GM18505 (cell line): ENCODE measurements around the gene GPX2.

Source experiments
- ATAC-seq: cut with Tn5 transposase; IDR thresholded peaks from one replicate; pipeline ENCODE4 v1.9.1; 2021; ENCODE audit not compliant: unreplicated experiment
- POLR2A ChIP-seq: IDR thresholded peaks from 4 replicates; pipeline ENCODE4 v1.6.1; 2011; ENCODE audit warnings: borderline replicate concordance; ENCODE audit not compliant: insufficient read depth, insufficient read length; ENCODE audit errors: extremely low read depth

GPX2 gene

DNA sequence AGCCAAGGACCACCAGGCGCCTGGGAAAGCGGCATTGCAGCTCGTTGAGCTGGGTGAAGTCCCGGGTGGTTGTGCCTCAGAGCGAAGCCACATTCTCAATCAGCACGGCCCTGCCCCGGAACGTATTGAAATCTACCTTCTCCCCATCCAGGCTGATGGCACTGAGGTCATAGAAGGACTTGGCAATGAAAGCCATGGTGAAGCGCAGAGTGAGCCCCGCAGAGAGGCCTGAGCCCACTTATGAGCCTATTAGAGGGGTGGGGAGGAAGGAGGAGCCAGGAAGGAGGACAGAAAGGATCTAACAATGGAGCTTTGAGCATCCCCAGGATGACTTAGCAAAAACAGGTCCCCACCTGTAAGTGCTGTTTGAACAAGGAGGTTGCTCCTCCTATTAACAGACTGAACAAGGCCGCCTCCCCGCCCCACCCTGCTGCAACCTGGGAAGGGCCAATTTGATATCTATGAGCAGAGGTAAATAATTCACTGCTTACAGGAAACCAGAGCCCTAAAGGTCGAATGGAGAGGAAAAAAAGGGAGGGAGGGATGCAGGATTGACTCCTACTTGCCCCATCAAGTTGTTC is at the start of gene GPX2:
Gene GPX2 (minus strand): TSS at position 215 of the 581 bp plus-strand sequence. CDS start 19 bp downstream, at position 196.
- no peak for TF ChIP-seq POLR2A
- ATAC-seq, result no peak

GRCh38 chr14:64990939-64991338 is 48.4 kb upstream of the GPX2 start:
- TF ChIP-seq POLR2A, result no peak
- ATAC-seq, result no peak

DNA sequence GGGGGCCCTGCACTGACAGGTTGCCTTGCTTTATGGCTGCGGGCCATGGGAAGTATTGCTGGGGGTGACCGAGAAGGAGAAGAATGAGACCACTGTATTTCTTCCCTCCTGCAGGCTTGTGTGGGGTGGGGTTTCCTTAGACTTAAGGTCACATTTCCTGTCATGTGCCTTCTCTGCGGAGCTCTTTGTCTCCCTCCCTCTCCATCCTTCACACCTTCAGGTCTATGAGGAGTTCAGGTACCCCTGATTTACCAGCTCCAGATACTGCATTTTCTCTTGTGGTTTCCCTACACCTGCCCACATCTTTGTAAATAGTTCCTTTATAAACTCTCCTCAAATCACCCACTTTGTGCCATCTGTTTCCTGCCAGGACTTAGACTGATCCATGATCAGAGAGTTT is 47.8 kb upstream of the GPX2 start:
- ATAC-seq, result no peak
- no peak for TF ChIP-seq POLR2A

GRCh38 chr14:64987438-64987767 is 44.9 kb upstream of the GPX2 start:
- no peak for ATAC-seq
- TF ChIP-seq POLR2A, result no peak

DNA sequence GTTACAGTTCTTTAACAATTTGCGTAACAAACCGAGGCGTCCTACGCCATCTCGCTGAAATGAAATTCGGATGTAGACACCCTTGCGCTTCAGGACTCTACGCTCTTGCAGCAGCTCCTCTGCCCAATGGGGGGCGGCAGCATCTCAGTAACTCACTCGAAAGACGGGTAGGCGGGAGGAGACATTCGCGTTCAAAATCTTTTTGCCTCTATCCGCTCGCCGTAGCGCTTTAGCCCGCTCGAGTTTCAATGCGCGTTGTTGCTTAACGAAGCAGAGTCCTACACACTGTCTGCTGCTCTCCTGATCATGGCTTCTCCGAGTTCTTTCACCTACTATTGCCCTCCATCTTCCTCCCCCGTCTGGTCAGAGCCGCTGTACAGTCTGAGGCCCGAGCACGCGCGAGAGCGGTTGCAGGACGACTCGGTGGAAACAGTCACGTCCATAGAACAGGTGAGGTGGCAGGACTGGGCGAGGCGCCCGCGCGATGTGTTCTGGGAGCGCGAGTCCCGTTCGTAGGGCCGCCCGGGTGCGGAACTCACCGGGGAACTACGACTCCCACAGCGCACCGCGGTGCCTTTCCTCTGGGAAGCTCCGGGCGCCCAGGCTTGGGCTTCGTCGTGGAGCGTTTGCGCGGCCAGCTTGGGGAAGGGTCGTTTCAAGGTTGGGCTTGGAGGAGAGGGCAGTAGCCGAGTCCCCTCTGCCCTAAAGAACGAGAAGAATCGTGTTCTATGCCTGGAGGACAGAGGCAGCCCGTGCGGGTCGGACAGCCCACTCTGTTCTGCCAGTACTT is 44.3 kb upstream of the GPX2 start, which contains the start of gene FNTB:
Gene FNTB (plus strand): TSS at position 248 of the 790 bp plus-strand sequence. CDS start 59 bp downstream, at position 307.
- peak; percentile 61 for TF ChIP-seq POLR2A
- peak; percentile 92 for ATAC-seq

DNA sequence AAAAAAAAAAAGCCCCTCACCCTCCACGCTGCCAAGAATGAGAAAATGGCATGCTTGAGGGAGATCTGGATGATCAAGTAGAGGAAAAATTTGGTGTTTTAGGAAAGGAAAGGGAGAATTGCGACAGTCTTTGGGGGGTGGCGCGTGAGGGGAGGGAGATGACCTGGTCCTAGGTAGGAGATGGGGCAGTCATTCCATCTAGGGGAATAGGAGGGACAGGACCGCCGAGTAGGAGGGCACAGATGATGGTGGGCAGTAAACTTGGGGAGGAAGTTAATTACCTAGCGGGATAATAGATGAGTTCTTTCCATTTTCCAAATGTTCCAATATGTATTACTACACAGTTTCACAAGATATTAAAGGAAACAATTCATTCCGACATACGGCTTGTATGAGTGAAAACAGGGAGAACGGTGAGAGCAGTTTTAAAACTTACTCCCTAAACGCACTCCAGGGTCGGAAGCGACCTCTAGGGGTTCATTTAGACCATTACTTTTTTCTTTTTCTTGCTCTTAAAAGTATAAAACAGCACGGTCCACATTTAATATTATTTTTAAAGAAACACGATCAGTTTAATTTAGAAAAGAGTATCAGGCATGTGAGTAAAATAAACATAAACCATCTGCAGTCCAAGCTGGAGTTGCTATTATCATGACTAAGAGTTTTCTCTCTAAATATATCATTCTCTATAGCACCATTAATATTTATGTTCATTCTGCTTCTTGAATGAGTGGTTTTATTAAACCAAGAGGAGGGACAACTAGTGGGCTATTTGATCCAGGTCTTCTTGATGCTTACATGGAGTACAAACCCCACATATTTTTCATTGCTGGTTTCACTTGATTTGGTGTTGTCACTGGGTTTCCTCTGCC is 41.1 kb upstream of the GPX2 start:
- ATAC-seq, result no peak
- no peak for TF ChIP-seq POLR2A

DNA sequence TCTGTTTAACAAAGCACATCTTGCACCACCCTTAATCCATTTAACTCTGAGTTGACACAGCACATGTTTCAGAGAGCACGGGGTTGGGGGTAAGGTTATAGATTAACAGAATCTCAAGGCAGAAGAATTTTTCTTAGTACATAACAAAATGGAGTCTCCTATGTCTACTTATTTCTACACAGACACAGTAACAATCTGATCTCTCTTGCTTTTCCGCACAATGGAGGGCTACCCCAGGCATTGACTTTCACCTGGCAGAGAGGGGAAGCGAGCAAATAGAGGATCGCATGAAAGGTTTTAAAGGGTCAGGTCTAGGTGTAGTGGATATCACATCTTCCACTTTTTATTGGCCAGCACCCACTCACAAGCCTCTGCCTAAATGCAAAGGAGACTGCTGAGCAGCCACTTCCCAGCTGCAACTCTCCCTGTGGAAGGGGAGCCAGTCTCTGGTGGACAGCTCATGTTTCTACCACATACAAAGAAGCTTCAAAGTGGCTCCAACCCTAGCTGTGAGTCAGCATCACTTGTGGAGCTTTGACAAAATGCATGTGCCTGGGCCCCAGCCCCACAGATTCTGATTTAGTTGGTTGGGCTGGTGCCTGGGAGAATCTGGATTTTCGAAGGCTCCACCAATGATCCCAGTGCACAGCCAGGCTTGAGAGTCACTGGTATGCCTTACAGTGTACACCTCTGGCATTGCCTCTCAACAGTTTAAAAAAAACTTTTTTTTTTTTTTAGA is 37.0 kb upstream of the GPX2 start:
- no peak for ATAC-seq
- no peak for TF ChIP-seq POLR2A

DNA sequence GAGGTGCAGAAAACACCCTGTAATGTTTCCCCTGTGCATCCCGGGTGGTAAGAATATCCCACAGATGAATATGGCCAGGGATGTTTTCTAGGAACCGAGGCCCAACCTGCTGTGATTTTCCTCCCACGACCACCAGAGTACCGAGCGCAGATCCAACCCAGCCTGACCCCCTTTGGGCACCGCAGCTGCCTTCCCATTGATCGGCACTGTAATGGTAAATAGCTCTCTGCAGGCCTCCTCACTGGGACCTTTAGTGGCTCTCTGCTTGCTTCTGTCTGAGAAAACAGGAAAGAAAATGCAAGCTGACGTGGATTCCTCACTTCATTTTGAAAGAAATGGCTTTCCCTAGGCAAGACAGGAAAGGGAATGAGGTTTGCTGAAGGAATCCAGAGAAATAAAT is 32.0 kb upstream of the GPX2 start:
- ATAC-seq, result no peak
- no peak for TF ChIP-seq POLR2A

DNA sequence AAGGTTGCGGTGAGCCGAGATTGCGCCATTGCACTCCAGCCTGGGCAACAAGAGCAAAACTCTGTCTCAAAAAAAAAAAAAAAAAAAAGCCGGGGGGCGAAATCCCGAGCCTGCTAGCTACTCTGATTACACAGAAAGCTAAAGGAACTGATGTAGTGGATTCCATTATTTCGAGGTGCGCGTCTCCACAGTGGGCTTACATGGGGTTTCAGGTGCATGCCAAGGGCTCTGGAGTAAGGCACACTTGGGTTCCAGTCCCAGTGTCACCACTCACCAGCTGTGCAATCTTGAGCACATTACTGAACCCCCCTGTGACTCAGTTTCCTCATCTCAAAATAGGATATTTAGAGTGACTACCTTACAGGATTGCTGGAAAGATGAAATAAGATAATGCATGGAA is 31.3 kb upstream of the GPX2 start:
- ATAC-seq, result no peak
- no peak for TF ChIP-seq POLR2A

GRCh38 chr14:64973026-64973442 is 30.5 kb upstream of the GPX2 start:
- no peak for TF ChIP-seq POLR2A
- no peak for ATAC-seq

DNA sequence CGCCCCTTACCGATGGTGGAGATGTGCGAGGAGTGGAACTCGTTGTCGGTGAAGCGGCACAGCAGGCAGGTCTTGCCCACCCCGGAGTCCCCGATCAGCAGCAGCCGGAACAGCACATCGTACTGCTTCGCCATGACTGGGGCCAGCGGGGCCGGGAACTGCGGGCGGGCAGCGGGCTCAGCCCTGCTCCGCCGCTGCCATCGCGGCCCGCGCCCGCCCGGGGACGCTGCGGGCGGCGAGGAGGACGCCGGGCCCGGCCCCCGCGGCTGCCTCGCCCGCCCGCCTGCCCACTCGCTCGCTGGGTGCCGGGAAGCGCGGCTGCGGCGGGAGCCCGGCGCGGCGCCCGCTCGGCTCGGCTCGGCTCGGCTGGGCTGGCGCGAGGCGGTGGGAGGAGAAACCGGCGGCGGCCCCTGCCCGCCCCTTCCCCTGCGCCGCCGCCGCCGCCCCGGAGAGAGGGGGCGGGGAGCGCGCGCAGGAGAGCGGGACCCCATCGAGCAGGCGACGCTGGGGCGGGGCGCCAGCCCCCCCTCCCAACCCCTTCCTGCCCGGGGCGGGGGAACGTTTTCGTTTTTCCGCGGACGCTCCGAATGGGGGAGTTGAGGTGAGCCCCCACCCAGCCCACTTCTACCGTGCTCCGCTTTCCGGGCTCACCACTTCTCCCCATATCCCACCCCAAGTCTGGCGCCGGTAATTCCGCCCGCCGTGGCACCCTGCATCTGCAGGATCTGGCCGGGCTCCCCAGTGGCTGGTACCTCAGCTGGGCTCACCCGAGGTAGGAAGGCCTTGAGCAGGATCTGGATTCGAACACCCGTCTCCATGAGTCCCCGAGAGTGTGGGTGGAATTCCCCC is 29.6 kb upstream of the GPX2 start, which contains the start of gene RAB15:
Gene RAB15 (minus strand): TSS at position 394 of the 849 bp plus-strand sequence. CDS start 260 bp downstream, at position 134.
- ATAC-seq, result peak; percentile 47
- TF ChIP-seq POLR2A, result no peak

DNA sequence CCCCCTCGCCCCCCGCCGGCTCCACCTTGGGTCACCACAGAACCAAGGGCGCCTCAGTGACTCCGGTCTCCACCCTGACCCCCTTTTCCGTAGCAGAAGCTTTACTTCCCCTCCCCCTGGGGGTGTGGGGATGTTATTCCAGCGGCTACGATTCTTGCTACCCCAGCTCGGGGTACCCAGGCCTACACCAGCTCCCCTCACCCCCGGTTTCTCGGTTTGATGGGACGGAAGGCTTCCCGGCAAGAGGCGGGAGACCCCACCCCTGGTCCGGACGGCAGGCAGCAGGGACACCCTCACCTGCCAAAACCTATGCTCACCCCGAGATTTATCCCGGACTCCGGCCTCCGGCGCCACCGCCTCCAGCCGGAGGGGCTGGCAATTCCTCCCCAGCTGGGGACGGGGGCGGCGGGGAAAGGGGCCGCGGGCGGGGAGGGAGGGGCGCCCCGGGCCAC is 29.0 kb upstream of the GPX2 start:
- TF ChIP-seq POLR2A, result no peak
- no peak for ATAC-seq

GRCh38 chr14:64970776-64971477 is 28.4 kb upstream of the GPX2 start:
- ATAC-seq, result no peak
- TF ChIP-seq POLR2A, result no peak
